ENCODE measurements around the gene GPATCH8.

GRCh38 chr17:44383363-44383762 is 119.8 kb downstream of the GPATCH8 start:
- TF ChIP-seq ZBTB49 (CRISPR knock-in tag; IDR thresholded peaks at IDR 0.05; ENCODE audit: borderline replicate concordance) (no peak), CTCF (IDR thresholded peaks at IDR 0.05 in 2 of 3, conservative IDR thresholded peaks at IDR 0.05 in 1 of 3; ENCODE audit: insufficient read depth in 2 of 3, low read depth in 1 of 3, low read length in 3 of 3) (no peak), ZNF589 (CRISPR knock-in tag; IDR thresholded peaks at IDR 0.05; ENCODE audit: low read depth) (no peak), CREM (IDR thresholded peaks at IDR 0.05; ENCODE audit: low read depth) (no peak), TARDBP (IDR thresholded peaks at IDR 0.05) (no peak), ATF2 (CRISPR knock-in tag; IDR thresholded peaks at IDR 0.05) (no peak), HDAC6 (IDR thresholded peaks at IDR 0.05; ENCODE audit: low read depth, low read length) (no peak), KDM2B (CRISPR knock-in tag; IDR thresholded peaks at IDR 0.05) (no peak)

Data from K562 (cell line).